Hepatic stellate cell (primary cell): ENCODE results near the gene INAVA.

Experiments
- DNase-seq: peaks from one replicate; pipeline ENCODE4 v3.0.0; 2011; ENCODE audit warnings: low spot score

INAVA gene

DNA sequence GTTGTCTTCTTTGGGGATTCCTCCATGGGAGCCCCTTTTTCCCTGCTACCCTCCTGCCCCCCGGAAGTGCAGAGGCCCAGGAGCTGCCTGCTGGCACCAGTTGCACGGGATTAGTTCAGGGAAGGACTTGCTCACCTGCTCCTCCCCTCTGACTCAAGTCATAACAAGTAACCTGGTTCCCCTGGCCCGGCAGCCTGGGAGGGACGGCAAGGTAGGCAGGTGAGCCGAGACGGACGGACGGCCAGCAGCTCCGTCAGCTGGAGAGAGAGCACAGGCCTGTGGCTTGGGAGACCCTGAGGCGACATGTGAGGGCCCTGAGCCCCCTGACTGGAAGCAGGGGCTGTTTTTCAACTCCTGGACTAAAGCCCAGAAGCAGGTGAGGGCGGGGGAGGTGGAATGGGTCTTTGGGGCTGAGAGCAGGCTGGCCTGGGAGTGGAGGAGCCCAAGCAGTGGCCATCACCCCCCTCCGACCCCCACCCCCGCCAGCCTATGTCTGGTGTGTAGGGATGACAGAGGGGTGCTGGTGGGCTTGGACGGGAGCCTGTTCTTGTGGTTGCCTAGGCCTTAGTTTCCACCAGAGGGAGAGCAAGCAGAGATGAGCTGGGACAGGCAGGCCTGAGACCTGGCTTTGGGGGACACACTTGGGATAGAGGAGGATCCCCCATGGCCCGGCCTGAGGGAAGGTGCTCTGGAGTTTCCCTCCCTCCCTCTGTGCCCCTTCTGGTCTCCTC is at the start of gene INAVA:
INAVA (plus strand) TSS at position 189 of the 731 bp plus-strand sequence. CDS start 3,501 bp downstream, outside the sequence.
- no peak for DNase-seq

DNA sequence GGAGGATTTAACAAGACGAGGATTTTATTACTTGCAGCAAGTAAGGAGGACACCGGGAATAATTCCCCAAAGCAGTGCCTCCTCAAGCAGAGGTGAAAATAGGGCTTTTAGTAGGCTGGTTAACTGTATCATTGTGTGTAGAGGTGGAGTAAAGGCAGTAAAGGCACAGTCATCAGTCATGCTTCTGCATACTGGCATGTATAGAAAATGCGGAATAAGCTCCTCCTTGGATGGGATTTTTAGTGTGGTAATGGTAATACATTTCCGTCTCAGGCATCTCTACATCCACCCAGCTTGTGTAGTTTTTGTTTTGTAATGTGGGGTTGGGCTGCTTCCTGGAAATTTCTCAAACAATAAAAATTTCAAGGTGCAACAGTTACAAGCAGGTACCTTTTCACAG is 49.3 kb upstream of the INAVA start:
- DNase-seq: no peak

DNA sequence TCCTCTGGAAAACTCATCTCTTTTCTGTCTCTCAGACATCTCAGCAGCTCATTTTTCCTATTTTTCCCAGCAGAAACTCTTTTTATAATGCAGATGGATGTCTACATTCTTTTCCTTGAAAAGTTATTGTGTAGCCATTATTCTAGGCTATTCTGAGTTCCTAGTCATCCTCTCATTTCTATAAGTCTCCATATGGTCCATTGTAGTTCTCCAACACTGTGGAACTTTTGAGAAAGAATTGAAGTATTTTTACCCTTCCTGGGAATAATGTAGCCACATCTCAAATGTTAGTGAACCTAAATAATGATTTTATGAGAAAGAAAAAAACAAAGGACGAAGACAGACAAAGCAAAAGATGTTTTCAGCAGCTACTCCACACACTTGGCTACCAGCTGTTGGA is 48.3 kb upstream of the INAVA start:
- no peak for DNase-seq

- no peak for DNase-seq
Observed at GRCh38 chr1:200849430-200849829, 45.3 kb upstream of the INAVA start.

DNA sequence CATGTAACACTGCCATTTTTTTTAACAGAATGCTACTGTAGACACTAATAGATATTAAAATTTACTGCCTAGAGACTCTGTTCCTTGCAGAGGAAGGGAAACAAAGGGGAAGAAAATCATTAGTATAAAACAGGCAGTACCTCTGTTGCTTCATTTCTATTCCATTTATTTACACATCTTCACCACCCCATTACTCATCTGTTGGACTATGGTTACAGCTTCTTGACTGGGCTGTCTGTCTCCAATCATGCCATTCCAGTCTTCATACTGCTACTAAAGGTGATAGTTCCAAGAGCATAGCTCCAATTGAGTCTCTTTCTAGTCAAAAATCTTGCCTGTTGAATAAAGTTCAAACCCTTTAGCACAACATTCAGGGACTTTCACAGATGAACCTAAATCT is 44.1 kb upstream of the INAVA start:
- DNase-seq: no peak

GRCh38 chr1:200856716-200857357 is 37.9 kb upstream of the INAVA start:
- DNase-seq: no peak

DNA sequence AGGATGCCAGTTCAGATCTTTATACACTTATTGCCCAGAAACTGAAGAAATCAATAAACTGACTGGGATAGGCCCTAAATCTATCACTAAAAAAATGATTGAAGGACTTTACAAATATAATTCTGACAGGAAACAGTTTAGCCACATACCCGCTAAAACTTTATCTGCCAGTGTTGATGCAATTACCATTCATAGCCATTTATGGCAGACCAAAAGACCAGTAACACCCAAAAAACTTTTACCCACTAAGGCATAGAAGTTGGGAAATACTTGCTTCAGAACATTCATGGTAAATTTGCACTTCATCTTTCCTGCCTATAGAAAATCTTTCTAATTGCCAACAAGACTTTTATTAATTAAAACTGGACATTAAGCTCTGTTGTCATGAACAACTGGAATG is 36.9 kb upstream of the INAVA start:
- no peak for DNase-seq

DNA sequence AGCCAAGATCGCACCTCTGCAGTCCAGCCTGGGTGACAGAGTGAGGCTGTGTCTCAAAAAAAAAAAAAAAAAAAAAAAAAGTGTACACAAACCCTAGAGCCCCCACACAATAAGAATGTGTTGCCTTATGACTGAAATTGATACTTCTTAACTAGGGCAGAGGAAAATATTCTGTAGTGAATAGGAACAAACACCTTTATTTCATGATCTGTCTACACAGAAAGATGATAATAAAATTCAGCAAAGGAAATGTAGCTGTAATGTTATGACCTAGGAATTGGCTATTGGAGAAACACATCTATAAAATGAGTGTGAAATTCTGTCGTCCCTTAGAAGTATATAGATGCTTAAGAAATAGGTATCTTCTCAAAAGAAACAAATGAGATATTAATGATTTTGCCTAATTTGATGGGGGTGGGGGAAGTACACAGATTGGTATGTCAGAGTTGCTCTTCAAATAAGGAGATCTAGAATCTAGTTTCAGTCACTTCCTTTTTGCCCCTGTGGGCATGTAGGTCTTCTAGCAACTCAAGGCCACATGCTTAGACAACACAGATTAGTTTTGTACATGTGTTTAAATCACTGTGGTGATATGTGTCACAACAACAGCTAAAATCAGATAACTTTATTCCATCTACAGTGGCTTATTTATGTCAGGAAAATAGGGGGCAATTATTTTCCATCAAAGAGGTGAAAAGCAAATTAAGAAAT is 32.6 kb upstream of the INAVA start:
- DNase-seq: no peak

GRCh38 chr1:200862713-200863415 is 31.8 kb upstream of the INAVA start:
- DNase-seq: no peak

- no peak for DNase-seq
Observed at GRCh38 chr1:200866116-200866515, 28.6 kb upstream of the INAVA start.

GRCh38 chr1:200866521-200866920 is 28.2 kb upstream of the INAVA start:
- no peak for DNase-seq

GRCh38 chr1:200867018-200867811 is 27.5 kb upstream of the INAVA start:
- DNase-seq: no peak

DNA sequence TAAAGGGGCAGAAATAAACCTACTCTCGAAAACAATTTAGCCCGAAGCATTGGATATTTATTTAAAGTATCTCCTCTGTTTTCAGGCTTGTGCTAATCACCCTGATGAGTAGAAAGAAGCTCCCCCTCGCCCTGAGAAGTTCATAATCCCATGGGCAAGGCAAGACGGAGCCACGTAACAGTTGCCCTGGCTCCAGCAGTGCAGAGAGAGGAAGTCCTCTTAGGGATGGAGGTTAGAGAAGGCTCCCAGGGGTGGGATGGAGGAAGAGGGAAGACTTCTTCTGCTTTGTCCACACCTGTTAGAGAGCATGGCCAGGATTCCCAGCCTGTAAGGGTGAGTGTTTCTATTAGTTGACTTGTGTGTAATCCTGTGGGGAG is 25.3 kb upstream of the INAVA start:
- no peak for DNase-seq

- DNase-seq: no peak
Observed at GRCh38 chr1:200869753-200870391, 24.8 kb upstream of the INAVA start.

DNA sequence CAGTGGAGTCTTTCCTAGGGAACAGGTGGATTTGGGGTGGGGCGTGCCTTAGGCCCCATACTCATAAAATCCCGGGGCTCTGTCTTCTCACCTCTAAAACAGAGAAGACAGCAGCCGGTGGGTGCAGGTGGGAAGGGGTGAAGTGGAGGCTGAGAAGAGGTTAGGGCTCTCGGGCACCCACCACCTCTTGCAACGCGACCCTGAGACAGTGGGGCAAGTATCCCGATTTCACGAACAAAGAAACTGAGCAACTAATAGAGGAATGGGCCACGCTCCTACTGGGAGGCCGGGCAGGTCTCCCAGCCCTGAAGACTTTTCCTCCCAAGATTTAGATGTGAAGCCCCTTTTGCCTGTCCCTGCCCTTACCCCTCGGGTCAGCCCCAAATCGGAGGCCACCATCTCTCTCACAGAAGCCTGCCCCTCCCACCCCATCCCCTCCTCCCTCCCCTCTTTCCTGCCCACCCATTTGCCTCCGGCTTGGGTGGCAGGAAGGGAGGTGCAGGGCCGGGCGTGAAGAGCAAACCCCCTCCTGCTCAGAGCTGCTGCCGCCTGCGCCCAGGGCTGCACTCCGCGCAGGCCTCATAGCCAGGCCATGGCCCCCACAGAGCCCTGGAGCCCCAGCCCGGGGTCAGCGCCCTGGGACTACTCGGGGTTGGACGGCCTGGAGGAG is 22.1 kb upstream of the INAVA start, which contains the start of gene GPR25:
GPR25 (plus strand) TSS at position 536 of the 670 bp plus-strand sequence; CDS start at position 593, 57 bp downstream.
- no peak for DNase-seq

DNA sequence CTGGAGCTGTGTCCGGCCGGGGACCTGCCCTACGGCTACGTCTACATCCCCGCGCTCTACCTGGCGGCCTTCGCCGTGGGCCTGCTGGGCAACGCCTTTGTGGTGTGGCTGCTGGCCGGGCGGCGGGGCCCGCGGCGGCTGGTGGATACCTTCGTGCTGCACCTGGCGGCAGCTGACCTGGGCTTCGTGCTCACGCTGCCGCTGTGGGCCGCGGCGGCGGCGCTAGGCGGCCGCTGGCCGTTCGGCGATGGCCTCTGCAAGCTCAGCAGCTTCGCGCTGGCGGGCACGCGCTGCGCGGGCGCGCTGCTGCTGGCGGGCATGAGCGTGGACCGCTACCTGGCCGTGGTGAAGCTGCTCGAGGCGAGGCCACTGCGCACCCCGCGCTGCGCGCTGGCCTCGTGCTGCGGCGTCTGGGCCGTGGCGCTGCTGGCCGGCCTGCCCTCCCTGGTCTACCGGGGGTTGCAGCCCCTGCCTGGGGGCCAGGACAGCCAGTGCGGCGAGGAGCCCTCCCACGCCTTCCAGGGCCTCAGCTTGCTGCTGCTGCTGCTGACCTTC is 21.5 kb upstream of the INAVA start:
- no peak for DNase-seq

- DNase-seq: no peak
Observed at GRCh38 chr1:200873671-200874397, 20.9 kb upstream of the INAVA start.

- DNase-seq: no peak
Observed at GRCh38 chr1:200874694-200875093, 20.0 kb upstream of the INAVA start.

- no peak for DNase-seq
Observed at GRCh38 chr1:200875416-200875815, 19.3 kb upstream of the INAVA start.

GRCh38 chr1:200877010-200877409 is 17.7 kb upstream of the INAVA start:
- DNase-seq: no peak
